HG02840 (cell line): ENCODE data around the gene ANKRD18B.
"Not testable (repeated sequence)": the region's sequence is repeated elsewhere in the genome, so short reads cannot be mapped to it uniquely, and the experiment has no call there.

ENCODE experiments used
- ATAC-seq: cut with Tn5 transposase; IDR thresholded peaks from one replicate; pipeline ENCODE4 v1.9.1; 2021; ENCODE audit warnings: mild to moderate bottlenecking, moderate library complexity, moderate number of reproducible peaks; ENCODE audit not compliant: unreplicated experiment, low FRiP score

The ANKRD18B gene

DNA sequence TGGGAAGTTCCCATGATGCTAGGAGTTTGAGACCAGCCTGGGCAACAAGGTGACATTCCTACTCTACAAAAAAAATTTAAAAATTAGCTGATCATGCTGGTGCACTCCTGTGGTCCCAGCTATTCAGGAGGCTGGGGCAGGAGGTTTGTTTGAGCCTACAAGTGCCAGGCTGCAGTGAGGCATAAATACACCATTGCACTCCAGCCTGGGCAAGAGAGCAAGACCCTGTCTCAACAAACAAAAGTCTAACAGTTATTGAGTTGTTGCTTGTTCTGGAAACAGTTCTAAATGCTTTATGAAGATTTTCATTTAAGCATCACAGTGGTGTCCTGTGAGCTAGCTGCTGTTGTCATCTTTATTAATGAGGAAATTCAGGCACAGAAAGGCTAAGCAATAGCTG lies 4.0 kb downstream of the ANKRD18B start:
- ATAC-seq: not testable (repeated sequence)

DNA sequence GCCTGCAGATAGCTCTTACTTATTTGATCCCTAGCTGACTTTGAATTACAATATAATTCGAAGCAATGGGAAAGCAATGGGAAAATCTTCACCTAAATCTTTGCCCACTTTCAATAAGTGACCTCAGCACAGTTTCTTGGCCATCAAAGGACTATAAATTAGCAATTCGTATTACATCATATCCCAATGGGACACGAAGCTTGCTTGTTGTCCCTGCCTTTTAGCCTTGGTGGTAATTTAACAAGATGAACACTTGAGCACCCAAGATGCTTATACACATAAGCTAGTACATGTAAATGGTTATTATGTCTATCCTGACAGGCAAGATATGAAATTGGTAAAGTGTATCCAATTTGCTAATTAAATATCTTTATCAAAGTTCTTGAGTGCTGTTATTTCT lies 9.9 kb downstream of the ANKRD18B start:
- ATAC-seq: not testable (repeated sequence)

DNA sequence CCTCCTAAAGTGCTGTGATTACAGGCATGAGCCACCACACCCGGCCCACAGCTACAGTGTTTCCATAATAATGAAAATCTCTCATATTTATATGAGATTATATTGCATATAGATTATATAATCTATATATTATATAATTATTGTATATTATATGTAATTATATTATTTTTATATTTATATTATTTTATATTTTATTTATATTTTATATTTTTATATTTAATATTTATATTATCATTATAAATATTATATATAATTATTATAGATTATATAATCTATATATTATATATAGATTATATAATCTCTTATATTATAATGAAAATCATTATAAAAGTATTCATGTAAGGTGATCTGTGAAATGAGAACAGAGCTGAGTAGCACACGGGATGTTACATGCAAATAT lies 11.5 kb downstream of the ANKRD18B start:
- no peak for ATAC-seq

DNA sequence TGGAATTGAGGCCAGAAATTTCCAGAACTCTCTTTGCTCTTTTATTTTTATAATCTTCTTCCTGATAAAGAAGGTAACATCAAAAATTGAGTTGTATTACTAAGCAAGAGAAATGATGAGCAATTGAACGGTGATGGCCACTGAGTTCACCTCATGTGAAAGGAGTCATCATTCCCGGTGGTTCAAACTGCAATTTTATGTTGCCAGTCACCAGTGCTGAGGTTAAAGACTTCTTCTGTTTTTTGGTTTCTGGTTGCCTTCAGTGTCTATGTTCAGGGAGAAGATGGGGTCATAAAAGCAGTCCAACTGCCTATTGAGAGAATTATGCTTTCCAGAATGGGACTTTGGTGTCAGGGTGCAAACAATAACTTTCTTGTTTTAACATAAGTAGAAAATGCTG lies 19.4 kb downstream of the ANKRD18B start:
- ATAC-seq: not testable (repeated sequence)

DNA sequence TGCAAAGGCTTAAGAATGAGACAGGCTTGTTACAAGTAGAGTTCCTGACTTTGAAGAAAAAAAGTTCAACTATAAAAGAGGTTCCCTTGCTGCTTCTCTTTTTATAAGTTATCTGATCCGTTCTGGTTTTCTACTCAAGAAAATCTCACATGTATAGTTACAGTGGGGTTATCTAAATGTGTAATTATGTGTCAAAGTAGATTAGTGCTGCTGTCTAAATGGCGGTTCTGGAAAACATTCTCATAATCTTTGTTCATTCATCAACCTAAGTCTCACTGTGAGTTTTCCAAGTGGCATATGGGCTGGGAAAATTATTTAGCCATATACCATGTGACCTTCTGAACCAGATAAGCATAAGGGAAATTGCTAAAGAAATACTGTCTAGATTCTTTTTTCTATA lies 21.7 kb downstream of the ANKRD18B start:
- ATAC-seq: not testable (repeated sequence)

DNA sequence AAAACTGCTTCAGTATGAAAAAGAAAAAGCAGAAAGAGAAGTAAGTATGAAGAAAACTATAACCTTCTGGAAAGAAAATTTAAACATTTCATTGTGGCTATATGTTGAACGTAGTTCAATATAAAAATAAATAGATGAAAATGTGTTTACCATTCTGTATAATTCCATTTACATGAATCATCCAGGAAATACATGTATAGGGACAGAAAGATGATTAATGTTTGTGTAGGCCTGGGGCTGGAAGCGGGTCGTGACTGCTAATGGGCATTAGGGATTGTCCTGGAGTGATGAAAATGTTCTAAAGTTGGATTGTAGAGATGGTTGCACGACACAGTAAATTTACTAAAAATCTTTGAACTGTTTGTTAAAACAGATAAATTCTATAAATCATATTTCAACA lies 24.8 kb downstream of the ANKRD18B start:
- ATAC-seq: not testable (repeated sequence)

DNA sequence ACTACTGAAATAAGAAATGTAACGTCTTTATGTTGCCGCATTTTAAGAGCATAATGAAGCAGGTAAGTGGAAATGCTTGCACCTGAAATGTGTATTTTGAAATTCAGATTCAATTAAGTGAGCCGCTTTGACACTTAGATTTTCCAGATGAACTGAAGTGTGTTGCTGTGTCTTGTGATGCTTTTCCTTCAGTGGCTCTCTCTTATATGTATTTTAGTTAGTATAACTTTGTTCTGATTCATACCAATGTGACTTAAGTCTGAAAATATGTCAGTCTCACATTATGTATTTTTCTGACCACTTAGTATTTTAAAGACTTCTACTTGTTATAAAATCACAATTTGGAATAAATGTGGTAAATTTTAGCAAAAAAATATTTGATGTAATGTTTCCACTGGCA lies 25.4 kb downstream of the ANKRD18B start:
- not testable (repeated sequence) for ATAC-seq

DNA sequence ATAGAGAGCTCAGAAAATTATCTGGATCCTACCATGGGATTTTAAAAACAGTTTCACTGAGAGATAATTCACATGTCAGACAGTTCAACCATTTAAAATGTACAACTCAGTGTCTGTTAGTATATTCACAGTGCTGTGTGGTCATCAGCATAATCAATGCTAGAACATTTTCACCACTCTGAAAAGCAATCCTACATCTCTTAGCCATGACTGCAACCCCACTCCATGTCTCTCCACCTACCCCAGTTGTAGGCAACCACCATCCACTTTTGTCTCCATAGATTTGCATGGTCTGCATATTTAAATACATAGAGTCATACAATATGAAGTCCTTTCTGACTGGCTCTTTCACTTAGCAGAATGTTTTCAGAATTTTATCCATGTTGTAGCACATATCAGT lies 27.1 kb downstream of the ANKRD18B start:
- not testable (repeated sequence) for ATAC-seq

DNA sequence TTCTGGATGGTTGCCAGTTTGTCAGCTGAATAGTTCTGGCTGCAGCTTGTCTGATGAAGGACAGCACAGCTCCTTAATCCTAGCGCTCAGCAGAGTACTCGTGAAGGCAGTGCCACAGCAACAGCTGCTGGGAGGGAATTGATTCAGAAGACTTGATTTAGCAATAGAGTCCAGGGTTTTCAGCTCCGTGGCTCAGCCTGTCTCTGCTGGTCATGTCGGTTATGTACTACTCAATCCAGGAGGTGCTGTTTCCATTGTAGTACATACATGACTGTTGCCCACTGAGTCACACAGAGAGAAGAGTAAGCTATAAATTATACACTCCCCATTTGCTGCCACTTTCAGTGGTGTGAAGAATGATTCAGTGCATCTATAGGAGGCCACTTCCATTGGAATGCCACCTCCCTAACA lies 28.3 kb downstream of the ANKRD18B start:
- not testable (repeated sequence) for ATAC-seq

DNA sequence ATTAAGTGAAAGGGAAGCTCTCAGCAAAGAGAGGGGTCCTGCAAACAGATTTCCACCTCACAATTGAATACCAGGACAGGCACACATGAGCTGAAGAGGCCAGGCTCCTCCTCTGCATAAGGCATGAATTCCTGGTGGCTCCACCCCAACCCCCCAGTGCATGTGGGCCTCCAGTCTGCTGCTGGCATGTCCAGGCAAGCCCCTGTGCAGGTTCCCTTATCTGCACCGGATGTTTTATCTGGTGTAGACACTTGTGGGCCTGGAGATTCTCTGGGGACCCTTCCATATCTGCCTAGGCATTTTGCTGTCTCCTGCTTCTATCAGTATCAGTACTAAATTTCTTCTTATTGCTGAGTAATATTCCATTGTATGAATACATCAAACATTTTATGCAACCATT lies 36.2 kb downstream of the ANKRD18B start:
- ATAC-seq: not testable (repeated sequence)

DNA sequence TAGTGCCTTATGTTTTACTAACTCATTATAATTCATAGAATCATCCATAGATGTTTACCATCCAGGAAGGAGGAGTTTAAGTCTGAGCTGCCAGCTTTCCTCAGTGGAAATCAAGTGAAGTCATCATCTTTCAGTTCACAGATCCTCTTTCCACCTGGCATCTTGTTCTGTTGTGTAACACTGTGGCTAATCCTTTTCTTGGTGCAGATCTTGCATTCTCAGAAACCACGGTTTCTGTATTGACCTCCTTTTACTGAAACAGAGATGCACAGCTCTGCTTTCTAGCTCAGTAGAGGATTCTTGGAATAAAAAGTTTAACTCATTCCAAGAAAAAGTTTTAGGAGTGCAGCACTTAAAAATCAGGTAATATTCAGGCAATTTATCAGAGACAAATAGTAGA lies 38.1 kb downstream of the ANKRD18B start:
- not testable (repeated sequence) for ATAC-seq

DNA sequence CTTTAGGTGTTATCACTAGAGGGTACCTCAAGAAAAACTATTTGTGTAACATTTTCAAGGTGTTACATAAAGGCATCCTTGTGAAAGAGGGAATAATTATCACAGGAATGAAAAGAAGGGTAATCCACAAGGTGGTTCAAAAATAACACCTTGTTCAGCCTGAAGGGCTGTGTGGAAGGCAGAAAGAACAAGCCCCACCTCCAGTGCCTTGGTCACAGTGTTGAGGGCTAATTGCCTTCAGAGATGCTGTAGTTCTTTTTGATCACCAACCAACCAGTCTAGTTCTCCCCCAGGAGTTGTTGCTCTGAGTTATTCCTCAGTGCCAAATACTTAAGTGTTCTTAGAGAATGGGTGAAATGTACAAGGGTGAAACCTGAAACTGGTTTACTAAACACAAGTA lies 43.7 kb downstream of the ANKRD18B start:
- not testable (repeated sequence) for ATAC-seq

DNA sequence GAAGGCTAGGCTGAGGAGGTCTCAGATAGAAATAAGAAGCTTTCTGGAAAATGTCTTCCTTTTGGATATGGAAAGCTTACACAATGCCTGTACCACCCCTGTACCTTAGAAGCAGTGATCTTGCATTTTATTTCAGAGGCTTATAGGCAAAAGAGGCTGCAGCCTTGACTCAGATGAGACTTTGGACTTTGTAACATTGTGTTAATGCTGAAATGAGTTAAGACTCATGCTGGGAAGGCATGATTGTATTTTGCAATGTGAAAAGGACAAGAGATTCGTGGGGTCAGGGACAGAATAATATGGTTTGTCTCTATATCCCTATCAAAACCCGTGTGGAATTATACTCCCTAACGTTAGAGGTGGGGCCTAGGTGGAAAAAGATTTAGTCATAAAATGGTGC lies 53.7 kb downstream of the ANKRD18B start:
- not testable (repeated sequence) for ATAC-seq

DNA sequence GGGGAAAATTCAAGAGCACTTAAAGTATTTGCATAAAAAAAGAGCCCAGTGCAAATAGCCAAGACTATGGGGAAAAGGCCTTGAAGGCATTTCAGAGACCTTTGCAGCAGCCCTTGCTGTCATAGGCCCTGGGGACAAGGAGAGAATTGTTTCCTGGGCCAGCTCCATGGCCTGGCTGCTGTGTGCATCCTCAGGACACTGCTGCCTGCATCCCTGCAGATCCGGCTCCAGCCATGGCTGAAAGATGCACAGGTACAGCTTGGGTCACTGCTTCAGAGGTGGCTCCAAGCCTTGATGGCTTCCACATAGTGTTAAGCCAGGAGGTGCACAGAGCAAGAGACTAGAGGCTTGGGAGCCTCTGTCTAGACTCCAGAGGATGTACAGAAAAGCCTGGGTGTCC lies 55.9 kb downstream of the ANKRD18B start:
- ATAC-seq: not testable (repeated sequence)

DNA sequence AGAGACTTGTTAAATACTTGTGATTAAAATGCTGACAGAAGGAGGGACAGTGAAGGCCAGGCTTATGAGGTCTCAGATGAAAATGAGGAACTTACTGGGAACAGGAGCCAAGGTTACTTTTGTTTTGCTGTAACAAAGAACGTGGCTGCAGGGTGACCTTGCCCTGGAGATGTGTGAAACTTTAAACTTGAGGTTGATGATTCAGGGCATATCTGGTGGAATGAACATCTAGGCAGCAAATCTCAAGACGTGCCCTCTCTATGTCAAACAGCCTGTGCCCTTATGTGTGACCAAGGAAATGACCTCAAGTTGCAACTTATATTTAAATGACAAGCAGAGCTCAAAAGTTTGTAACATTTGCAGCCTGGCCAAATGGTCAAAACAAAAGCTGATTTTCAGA lies 58.6 kb downstream of the ANKRD18B start:
- not testable (repeated sequence) for ATAC-seq

DNA sequence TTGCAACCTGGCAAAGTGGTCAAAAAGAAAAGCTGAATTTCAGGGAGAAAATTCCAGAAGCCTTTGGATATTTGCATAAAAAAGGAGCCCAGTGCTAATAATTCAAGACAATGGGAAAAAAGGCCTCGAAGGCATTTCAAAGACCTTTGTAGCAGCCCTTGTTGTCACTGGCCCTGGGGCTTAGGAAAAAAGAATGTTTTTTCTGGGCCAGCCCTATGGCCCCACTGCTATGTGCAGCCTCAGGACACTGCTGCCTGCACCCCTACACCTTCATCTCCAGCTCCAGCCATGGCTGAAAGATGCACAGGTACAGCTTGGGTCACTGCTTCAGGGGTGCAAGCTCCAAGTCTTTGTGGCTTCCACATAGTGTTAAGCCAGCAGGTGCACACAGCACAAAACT lies 62.1 kb downstream of the ANKRD18B start:
- ATAC-seq: not testable (repeated sequence)

DNA sequence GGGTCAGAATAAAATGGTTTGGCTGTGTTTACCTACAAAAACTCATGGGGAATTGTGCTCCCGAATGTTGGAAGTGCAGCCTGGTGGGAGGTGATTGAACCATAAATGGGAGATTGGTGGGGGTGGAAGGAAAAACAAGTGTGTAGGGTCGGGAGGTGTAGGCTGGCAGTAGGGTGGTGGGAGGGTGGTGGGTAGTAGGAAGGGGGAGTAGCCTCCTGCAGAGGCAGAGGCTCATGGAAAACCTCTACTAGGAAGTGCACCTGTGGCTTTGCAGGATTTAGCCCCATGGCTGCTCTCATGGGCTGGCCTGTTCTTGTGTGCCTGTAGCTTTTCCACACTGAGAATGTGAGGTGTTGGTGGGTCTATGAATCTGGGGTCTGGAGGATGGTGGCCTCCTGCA lies 63.7 kb downstream of the ANKRD18B start:
- ATAC-seq: not testable (repeated sequence)

DNA sequence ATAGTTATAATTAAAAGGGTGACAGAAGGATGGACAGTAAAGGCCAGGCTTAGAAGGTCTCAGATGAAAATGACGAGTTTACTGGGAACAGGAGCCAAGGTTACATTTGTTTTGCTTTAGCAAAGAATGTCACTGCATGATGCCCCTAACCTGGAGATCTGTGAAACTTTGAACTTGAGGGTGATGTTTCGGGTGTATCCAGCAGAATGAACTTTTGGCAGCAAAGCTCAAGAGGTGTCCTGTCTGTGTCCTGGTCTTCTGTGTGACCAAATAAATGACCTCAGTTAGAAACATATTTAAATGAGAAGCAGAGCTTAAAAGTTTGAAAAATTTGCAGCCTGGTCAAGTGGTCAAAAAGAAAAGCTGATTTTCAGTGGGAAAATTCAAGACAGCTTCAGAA lies 64.8 kb downstream of the ANKRD18B start:
- not testable (repeated sequence) for ATAC-seq

DNA sequence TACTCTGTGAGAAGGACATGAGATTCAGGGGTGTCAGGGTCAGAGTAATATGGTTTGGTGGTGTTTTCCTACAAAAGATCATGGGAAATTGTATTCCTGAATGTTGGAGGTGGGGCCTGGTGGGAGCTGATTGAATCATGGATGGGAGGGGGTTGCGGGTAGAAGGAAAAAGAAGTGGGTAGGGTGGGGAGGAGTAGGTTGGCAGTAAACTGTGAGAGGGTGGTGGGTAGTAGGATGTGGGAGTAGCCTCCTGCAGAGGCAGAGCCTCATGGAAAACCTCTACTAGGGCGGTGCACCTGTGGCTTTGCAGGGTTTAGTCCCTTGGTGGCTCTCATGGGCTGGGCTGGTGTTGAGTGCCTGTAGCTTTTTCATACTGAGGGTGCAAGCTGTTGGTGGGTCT lies 66.8 kb downstream of the ANKRD18B start:
- not testable (repeated sequence) for ATAC-seq

DNA sequence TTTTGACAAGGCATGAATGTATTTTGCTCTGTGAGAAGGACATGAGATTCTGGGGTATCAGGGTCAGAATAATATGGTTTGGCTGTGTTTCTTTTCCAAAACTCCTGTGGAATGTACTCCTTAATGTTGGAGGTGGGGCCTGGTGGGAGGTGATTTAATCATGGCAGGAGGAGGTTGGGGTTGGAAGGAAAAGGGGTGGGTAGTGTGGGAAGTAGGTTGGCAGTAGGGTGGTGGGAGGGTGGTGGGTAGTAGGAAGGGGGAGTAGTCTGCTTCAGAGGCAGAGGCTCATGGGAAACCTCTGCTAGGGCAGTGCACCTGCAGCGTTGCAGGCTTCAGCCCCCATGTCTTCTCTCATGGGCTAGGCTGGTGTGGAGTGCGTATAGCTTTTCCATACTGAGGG lies 72.9 kb downstream of the ANKRD18B start:
- not testable (repeated sequence) for ATAC-seq

DNA sequence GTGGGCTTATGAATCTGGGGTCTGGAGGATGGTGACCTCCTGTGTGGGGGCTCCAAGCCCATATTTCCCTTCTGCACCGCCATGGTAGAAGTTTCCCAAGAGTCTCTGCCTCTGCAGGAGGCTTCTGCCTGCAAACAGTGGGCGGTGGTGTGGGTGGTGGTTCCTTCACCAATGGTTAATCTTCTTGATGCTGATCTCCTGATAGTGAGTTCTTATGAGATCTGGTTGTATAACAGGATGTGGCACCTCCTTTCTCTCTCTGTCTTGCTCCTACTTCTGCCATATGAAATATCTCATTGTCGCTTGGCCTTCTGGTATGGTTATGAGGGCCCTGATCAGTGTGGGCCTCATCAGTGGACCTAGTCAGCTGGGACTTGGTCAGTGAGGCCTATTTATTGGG lies 73.3 kb downstream of the ANKRD18B start:
- ATAC-seq: not testable (repeated sequence)

DNA sequence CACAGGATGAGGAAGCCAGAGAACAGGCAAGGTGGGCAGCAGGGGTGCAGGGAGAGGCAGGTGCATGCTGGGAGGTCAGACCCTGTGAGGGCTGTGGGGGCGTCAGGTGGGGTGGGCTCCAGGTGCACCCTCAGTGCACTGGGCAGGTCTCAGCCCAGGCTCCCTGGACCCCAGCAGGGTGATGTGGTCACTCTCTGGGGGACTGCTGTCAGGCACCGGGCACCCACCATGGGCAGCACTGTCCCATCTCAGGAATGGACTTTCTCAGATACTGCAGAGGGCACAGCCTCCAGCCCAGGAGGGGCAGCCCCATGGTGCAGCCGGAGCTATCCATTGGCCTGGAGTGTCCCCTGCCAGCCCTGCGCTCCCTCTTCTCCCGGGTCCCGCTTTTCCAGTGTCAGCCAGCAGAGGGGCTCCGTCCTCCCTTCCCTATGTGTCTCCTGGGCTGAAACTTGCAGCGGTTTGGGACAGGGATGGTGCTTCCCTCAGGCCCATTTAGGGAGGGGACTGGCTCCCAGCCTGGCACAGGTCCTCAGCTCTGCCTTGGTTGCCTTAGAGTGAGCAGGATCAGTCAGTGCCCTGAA lies 74.8 kb downstream of the ANKRD18B start:
- not testable (repeated sequence) for ATAC-seq

DNA sequence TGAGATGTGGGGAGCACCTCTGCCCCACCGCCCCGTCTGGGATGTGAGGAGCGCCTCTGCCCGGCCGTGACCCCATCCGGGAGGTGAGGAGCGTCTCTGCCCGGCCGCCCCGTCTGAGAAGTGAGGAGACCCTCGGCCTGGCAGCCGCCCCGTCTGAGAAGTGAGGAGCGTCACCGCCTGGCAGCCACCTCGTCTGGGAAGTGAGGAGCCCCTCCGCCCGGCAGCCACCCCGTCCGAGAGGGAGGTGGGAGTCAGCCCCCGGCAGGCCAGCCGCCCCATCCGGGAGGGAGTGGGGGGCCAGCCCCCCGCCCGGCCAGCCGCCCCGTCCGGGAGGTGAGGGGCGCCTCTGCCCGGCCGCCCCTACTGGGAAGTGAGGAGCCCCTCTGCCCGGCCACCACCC lies 76.9 kb downstream of the ANKRD18B start:
- not testable (repeated sequence) for ATAC-seq
